Measurements from ENCODE around the gene TNIK.

TNIK gene

GRCh38 chr3:171334465-171334811, 125.8 kb downstream of the TNIK start:
- no peak for DNase-seq

- no peak for DNase-seq
These were observed 126.3 kb downstream of the TNIK start for GRCh38 chr3:171333784-171334464.

GRCh38 chr3:171330938-171331337, 129.3 kb downstream of the TNIK start:
- no peak for DNase-seq

GRCh38 chr3:171329746-171330145, 130.5 kb downstream of the TNIK start:
- no peak for DNase-seq

- peak; percentile 8 for DNase-seq
These were observed 131.7 kb downstream of the TNIK start for GRCh38 chr3:171328419-171329082.

- DNase-seq, result no peak
These were observed 132.6 kb downstream of the TNIK start for GRCh38 chr3:171327441-171328174.

- no peak for DNase-seq
These were observed 133.3 kb downstream of the TNIK start for GRCh38 chr3:171326717-171327440.

- no peak for DNase-seq
These were observed 136.2 kb downstream of the TNIK start for GRCh38 chr3:171323938-171324536.

- DNase-seq, result no peak
These were observed 138.4 kb downstream of the TNIK start for GRCh38 chr3:171321559-171322360.

GRCh38 chr3:171320750-171321558, 139.3 kb downstream of the TNIK start:
- DNase-seq, result no peak

GRCh38 chr3:171317171-171317570, 143.0 kb downstream of the TNIK start:
- no peak for DNase-seq

GRCh38 chr3:171315919-171316318, 144.3 kb downstream of the TNIK start:
- no peak for DNase-seq

GRCh38 chr3:171315101-171315500, 145.1 kb downstream of the TNIK start:
- no peak for DNase-seq

GRCh38 chr3:171314341-171314740, 145.9 kb downstream of the TNIK start:
- DNase-seq, result no peak

GRCh38 chr3:171313702-171314101, 146.5 kb downstream of the TNIK start:
- no peak for DNase-seq

- DNase-seq, result no peak
These were observed 147.5 kb downstream of the TNIK start for GRCh38 chr3:171312741-171313140.

- no peak for DNase-seq
These were observed 148.4 kb downstream of the TNIK start for GRCh38 chr3:171311784-171312183.

GRCh38 chr3:171309906-171310359, 150.3 kb downstream of the TNIK start:
- no peak for DNase-seq

- DNase-seq, result no peak
These were observed 152.2 kb downstream of the TNIK start for GRCh38 chr3:171307988-171308387.

- no peak for DNase-seq
These were observed 153.1 kb downstream of the TNIK start for GRCh38 chr3:171307046-171307585.

- DNase-seq, result no peak
These were observed 153.6 kb downstream of the TNIK start for GRCh38 chr3:171306631-171307030.

Measured in activated CD4-positive, alpha-beta T cell treated with anti-CD3 and anti-CD28 coated beads, Interleukin-2, amount 50 U/mL, for 16 hours (primary cell).